ENCODE measurements around the gene MRPS18C.

The MRPS18C gene

GRCh38 chr4:83455281-83456183 lies at the start of gene MRPS18C, which contains the start of gene HELQ:
TSS of gene MRPS18C (plus strand) at chr4:83456058. CDS start at chr4:83456078, 20 bp downstream.
TSS of gene HELQ (minus strand) at chr4:83455823. CDS start at chr4:83455693, 130 bp downstream.
- H3K27ac Mint-ChIP-seq: peak within 1 kb of the TSS; percentile 100
- no peaks in the 10 kb centered on the region for H3K27me3 Mint-ChIP-seq
- no peaks in the 10 kb centered on the region for H3K9me3 Mint-ChIP-seq
- peak; percentile 86 to 92 for DNase-seq (ENCODE audit: low spot score in 2 of 2)
- H3K4me3 Mint-ChIP-seq: peak within 1 kb of the TSS; percentile 94
- peak; percentile 87 for ATAC-seq (ENCODE audit: low read depth)
- peaks cover 22% of the 10 kb centered on the region for H3K36me3 Mint-ChIP-seq
- H3K4me1 Mint-ChIP-seq: peaks cover 19% of the 10 kb centered on the region

DNA sequence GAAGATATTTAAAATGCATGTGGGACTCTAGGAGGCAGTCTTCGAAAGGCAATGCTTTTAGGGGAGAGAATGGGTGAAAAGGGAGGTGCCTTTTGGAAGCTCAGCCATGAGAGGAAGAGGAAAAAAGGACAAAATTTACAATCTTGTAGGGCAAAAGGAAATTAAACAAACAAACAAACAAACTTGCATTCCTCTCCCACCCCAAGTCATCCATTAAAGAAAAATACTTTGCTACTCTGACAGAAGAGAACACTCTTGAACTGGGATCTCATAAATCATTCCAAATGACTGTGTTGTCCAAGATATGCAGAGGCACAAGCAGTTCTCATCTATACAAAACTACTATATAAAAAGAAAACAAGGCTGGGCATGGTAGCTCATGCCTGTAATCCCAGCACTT lies 47.0 kb upstream of the MRPS18C start:
- Mint-ChIP-seq H3K36me3 (peaks cover 27% of the 10 kb centered on the region), H3K4me1 (no peaks in the 10 kb centered on the region), H3K9me3 (no peaks in the 10 kb centered on the region), H3K27me3 (no peaks in the 10 kb centered on the region), H3K27ac (peak overlapping the region; percentile 10), H3K4me3 (no peak overlapping the region)
- DNase-seq (ENCODE audit: low spot score in 2 of 2) (no peak), ATAC-seq (ENCODE audit: low read depth) (no peak)

DNA sequence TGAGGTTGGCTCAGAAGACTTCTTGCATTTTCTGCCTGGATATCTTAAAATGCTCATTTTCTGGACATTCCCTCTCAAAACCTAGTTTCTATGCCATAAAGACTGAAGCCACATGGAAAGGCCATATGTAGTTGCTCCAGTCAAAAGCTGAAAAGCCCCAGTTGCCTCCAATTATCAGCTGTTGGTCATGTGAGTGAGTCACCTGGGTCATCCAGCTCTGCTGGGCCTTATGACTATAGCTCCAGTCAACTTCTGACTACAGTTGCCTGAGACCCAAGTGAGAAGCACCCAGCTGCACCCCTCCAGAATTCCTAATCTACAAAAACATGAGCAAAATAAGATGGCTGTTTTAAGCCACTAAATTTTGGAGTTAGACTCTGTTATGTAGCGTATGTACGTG lies 42.2 kb upstream of the MRPS18C start:
- ATAC-seq (ENCODE audit: low read depth) (no peak), DNase-seq (ENCODE audit: low spot score in 2 of 2) (no peak)
- peaks cover 23% of the 10 kb centered on the region for H3K36me3 Mint-ChIP-seq

DNA sequence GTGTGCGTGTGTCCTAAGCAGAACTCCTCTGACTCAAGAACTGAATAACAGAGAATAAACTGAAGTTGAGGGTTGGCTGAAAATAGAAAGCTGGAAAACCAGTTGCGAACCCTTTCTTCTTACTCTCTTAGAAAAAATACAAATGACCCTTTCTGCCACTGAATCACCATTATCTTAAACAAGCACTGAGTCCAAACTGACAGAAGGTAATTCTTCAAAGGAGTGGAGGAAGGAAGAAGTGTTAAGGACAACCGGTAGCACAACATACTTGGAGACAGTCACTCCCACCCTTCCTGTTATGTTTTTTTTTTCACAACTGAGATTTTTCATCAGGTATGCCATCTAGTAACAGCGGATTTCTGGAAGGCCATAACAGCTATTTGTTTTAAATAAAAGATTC lies 38.3 kb upstream of the MRPS18C start:
- Mint-ChIP-seq H3K36me3 (peaks cover 21% of the 10 kb centered on the region), H3K4me3 (no peak overlapping the region), H3K27me3 (no peaks in the 10 kb centered on the region), H3K9me3 (no peaks in the 10 kb centered on the region), H3K27ac (no peak overlapping the region), H3K4me1 (no peaks in the 10 kb centered on the region)
- ATAC-seq (ENCODE audit: low read depth) (no peak), DNase-seq (ENCODE audit: low spot score in 2 of 2) (no peak)

More for the DNA sequence above, 42.2 kb upstream of the MRPS18C start:
- H3K4me1 Mint-ChIP-seq: no peaks in the 10 kb centered on the region
- no peaks in the 10 kb centered on the region for H3K9me3 Mint-ChIP-seq
- H3K27me3 Mint-ChIP-seq: no peaks in the 10 kb centered on the region
- H3K4me3 Mint-ChIP-seq: no peak overlapping the region
- H3K27ac Mint-ChIP-seq: no peak overlapping the region

DNA sequence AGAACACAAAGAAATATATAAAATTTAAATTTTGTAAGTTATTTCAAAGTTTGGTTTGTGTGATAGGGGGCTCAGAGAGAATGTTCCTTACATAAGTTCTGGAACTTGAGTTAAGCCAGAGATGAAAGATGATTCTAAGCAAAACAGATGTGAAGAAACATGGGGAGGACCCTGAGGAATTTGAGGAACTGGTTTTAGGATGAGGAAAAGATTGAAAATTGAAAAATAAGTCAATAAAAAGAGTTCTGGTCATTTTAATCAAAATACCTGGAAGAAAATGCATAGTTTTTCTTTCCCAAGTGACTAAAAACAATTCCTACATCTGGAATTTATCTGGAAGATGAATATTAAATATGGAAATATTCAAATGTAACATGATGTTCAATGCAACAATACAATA lies 37.6 kb upstream of the MRPS18C start:
- H3K36me3 Mint-ChIP-seq: peaks cover 19% of the 10 kb centered on the region
- H3K27ac Mint-ChIP-seq: no peak overlapping the region
- no peak for ATAC-seq (ENCODE audit: low read depth)
- no peaks in the 10 kb centered on the region for H3K27me3 Mint-ChIP-seq
- DNase-seq (ENCODE audit: low spot score in 2 of 2): no peak
- no peak overlapping the region for H3K4me3 Mint-ChIP-seq
- H3K9me3 Mint-ChIP-seq: no peaks in the 10 kb centered on the region
- no peaks in the 10 kb centered on the region for H3K4me1 Mint-ChIP-seq

GRCh38 chr4:83431200-83431599 lies 24.7 kb upstream of the MRPS18C start:
- no peaks in the 10 kb centered on the region for H3K27me3 Mint-ChIP-seq
- DNase-seq (ENCODE audit: low spot score in 2 of 2) (no peak), ATAC-seq (ENCODE audit: low read depth) (no peak)
- peaks cover 16% of the 10 kb centered on the region for H3K36me3 Mint-ChIP-seq
- no peak overlapping the region for H3K27ac Mint-ChIP-seq
- H3K4me1 Mint-ChIP-seq: no peaks in the 10 kb centered on the region
- no peaks in the 10 kb centered on the region for H3K9me3 Mint-ChIP-seq
- no peak overlapping the region for H3K4me3 Mint-ChIP-seq

- peaks cover 20% of the 10 kb centered on the region for H3K36me3 Mint-ChIP-seq
- peaks cover 8% of the 10 kb centered on the region for H3K4me1 Mint-ChIP-seq
- no peaks in the 10 kb centered on the region for H3K27me3 Mint-ChIP-seq
- peak overlapping the region; percentile 76 for H3K27ac Mint-ChIP-seq
- no peaks in the 10 kb centered on the region for H3K9me3 Mint-ChIP-seq
- no peak for ATAC-seq (ENCODE audit: low read depth)
- DNase-seq (ENCODE audit: low spot score in 2 of 2): no peak
- no peak overlapping the region for H3K4me3 Mint-ChIP-seq
Measured at GRCh38 chr4:83436680-83437079, 19.2 kb upstream of the MRPS18C start.

DNA sequence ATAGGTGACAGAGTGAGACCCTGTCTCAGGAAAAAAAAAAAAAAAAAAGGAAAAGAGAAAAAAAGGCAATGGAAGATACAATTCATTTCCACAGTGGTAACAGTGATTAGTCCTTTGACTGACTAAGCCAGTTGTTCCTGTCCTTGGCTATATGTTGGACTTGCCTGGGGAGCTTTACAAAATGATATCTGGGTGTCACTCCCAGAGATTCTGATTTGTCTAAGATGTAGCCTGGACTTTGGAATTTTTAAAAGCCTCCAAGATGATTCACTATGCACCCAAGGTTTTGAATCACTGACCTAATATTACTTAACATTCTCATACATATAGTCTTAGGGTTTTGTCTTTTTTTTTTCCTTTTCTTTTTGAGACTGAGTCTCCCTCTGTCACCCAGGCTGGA lies 17.1 kb upstream of the MRPS18C start:
- ATAC-seq (ENCODE audit: low read depth): no peak
- H3K4me1 Mint-ChIP-seq: peaks cover 8% of the 10 kb centered on the region
- H3K36me3 Mint-ChIP-seq: peaks cover 24% of the 10 kb centered on the region
- no peak overlapping the region for H3K27ac Mint-ChIP-seq
- no peak for DNase-seq (ENCODE audit: low spot score in 2 of 2)
- H3K4me3 Mint-ChIP-seq: no peak overlapping the region
- H3K27me3 Mint-ChIP-seq: no peaks in the 10 kb centered on the region
- no peaks in the 10 kb centered on the region for H3K9me3 Mint-ChIP-seq

DNA sequence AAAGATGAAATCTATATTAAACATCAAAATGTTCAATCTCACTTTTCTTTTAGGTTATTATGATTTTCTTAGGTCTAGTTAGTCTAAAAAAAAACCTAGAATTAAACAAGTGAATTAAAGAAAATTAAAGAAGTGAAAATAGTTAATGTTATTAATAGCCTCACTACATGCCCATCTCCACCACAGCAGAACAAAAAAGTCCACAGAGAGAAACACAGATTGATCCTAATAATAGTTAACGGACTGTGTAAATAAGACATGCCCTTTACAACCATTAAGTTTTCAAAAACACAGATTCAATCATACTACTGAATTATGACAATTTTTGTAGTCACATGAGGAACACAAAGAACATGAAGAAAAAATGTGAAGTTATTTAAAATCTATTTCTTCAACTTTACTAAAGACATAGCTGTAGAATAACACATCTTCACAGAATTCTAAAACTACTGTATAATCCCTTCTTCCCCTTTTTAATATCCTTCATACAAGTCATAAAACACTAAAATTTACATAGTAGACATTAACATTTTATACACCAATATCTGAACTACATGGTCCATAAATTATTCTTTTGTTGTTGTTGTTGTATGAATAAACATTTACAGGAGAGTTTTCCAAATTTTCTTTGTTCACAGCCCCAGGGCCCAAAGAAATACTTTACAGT lies 15.6 kb upstream of the MRPS18C start:
- H3K27ac Mint-ChIP-seq: peak overlapping the region; percentile 22

GRCh38 chr4:83440899-83441298 lies 15.0 kb upstream of the MRPS18C start:
- H3K4me3 Mint-ChIP-seq: no peak overlapping the region
- peaks cover 11% of the 10 kb centered on the region for H3K4me1 Mint-ChIP-seq
- peaks cover 27% of the 10 kb centered on the region for H3K36me3 Mint-ChIP-seq
- DNase-seq (ENCODE audit: low spot score in 2 of 2) (no peak), ATAC-seq (ENCODE audit: low read depth) (peak; percentile 53)
- no peaks in the 10 kb centered on the region for H3K27me3 Mint-ChIP-seq
- H3K27ac Mint-ChIP-seq: peak overlapping the region; percentile 22
- no peaks in the 10 kb centered on the region for H3K9me3 Mint-ChIP-seq

More for the DNA sequence above, 15.6 kb upstream of the MRPS18C start:
- DNase-seq (ENCODE audit: low spot score in 2 of 2) (no peak), ATAC-seq (ENCODE audit: low read depth) (no peak)
- peaks cover 11% of the 10 kb centered on the region for H3K4me1 Mint-ChIP-seq
- no peak overlapping the region for H3K4me3 Mint-ChIP-seq
- H3K27me3 Mint-ChIP-seq: no peaks in the 10 kb centered on the region
- no peaks in the 10 kb centered on the region for H3K9me3 Mint-ChIP-seq
- peaks cover 28% of the 10 kb centered on the region for H3K36me3 Mint-ChIP-seq

- no peak for ATAC-seq (ENCODE audit: low read depth)
- Mint-ChIP-seq H3K9me3 (no peaks in the 10 kb centered on the region), H3K4me3 (no peak overlapping the region), H3K27me3 (no peaks in the 10 kb centered on the region), H3K4me1 (peaks cover 18% of the 10 kb centered on the region), H3K27ac (no peak overlapping the region), H3K36me3 (peaks cover 26% of the 10 kb centered on the region)
- no peak for DNase-seq (ENCODE audit: low spot score in 2 of 2)
Measured at GRCh38 chr4:83449009-83449408, 6.8 kb upstream of the MRPS18C start.

DNA sequence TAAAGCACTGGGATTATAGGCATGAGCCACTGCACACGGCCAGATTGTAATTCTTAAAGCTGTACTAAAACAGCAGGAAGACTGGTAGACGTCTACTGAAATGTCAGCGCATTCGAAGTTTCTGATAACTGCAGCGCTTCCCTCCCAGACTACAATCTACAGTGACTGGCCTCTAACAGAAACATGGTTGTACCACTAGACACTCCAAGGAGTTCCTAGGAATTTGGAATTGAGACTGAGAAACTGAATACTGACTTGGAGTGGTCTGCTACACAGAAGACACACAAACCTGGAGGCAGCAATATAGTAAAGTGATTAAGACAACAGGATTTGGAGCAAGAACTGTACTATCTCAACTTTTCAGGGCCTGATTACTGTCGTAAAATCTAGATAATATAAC lies 1.2 kb upstream of the MRPS18C start:
- Mint-ChIP-seq H3K27me3 (no peaks in the 10 kb centered on the region), H3K9me3 (no peaks in the 10 kb centered on the region), H3K27ac (peak overlapping the region; percentile 100), H3K4me3 (peak overlapping the region; percentile 94), H3K36me3 (peaks cover 23% of the 10 kb centered on the region), H3K4me1 (peaks cover 22% of the 10 kb centered on the region)
- ATAC-seq (ENCODE audit: low read depth) (no peak), DNase-seq (ENCODE audit: low spot score in 2 of 2) (no peak)

- no peaks in the 10 kb centered on the region for H3K27me3 Mint-ChIP-seq
- H3K36me3 Mint-ChIP-seq: peaks cover 21% of the 10 kb centered on the region
- peaks cover 19% of the 10 kb centered on the region for H3K4me1 Mint-ChIP-seq
- peak overlapping the region; percentile 94 for H3K4me3 Mint-ChIP-seq
- DNase-seq (ENCODE audit: low spot score in 2 of 2): no peak
- peak overlapping the region; percentile 100 for H3K27ac Mint-ChIP-seq
- H3K9me3 Mint-ChIP-seq: no peaks in the 10 kb centered on the region
- no peak for ATAC-seq (ENCODE audit: low read depth)
Measured at GRCh38 chr4:83456184-83456501, 285 bp downstream of the MRPS18C start.

GRCh38 chr4:83473423-83473822 lies 17.6 kb downstream of the MRPS18C start:
- Mint-ChIP-seq H3K27ac (no peak overlapping the region), H3K4me1 (no peaks in the 10 kb centered on the region), H3K27me3 (no peaks in the 10 kb centered on the region), H3K36me3 (peaks cover 10% of the 10 kb centered on the region), H3K4me3 (no peak overlapping the region), H3K9me3 (no peaks in the 10 kb centered on the region)
- ATAC-seq (ENCODE audit: low read depth) (no peak), DNase-seq (ENCODE audit: low spot score in 2 of 2) (no peak)

Data from memory B cell (primary cell).